Femur (tissue), 1 donor: ENCODE measurements around the gene CABP1.

Experiments
- DNase-seq: peaks from one replicate; pipeline ENCODE4 v3.0.0-alpha.2; 2017

Gene CABP1

DNA sequence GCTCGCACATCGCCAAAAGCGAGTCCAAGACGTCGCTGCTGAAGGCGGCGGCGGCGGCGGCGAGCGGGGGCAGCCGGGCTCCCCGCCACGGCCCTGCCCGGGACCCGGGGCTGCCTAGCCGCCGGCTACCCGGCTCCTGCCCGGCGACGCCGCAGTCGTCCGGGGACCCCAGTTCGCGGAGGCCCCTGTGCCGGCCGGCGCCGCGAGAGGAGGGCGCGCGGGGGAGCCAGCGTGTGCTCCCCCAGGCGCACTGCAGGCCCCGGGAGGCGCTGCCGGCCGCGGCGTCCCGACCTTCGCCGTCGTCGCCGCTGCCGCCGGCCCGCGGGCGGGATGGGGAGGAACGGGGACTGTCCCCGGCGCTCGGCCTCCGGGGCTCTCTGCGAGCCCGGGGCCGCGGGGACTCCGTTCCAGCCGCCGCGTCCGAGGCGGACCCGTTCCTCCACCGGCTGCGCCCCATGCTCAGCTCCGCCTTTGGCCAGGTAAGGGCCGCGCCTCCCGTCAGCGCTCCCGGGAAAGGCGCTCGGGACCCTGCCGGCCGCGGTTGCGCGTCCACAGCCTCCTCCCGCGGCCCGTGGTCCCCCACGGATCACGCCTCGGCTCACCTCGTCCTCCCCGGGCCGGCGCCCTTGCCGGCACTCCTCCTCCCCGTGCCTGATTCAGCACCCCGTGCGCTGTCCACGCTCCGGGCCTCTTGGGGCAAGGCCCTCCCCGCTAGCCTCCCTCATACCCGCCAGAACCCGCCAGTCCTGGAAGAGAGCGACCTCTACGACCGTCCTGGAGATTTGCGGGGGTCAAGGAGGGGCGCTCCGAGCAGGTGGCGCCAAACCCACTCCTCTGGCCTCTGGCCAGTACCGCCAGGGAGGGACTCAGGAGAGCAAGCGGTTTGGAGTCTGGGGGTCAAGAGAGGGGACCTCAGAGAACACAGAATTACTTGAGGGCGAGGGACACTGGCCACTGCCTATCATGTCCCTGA lies 721 bp downstream of the CABP1 start:
- DNase-seq = peak; percentile 71

DNA sequence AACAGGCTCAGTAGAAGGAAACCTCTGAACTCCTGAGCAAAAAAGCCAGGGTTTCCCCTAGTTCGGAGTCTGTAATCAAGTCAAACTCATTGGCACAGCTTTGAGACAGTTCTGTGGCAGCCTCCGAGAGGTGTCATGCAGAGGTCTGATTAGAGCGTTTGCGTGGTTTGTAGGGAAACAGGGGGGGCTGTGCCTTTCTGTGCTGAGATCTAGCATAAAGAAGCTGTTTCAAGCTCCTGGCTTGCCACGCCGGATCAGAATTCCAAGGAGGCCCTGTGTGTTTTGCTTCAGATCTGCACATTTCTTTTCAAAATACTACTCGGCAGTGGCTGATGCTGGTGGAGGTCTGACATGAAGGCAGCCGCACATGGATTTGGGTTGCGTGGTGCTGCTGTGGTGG lies 1.7 kb downstream of the CABP1 start:
- DNase-seq = no peak

DNA sequence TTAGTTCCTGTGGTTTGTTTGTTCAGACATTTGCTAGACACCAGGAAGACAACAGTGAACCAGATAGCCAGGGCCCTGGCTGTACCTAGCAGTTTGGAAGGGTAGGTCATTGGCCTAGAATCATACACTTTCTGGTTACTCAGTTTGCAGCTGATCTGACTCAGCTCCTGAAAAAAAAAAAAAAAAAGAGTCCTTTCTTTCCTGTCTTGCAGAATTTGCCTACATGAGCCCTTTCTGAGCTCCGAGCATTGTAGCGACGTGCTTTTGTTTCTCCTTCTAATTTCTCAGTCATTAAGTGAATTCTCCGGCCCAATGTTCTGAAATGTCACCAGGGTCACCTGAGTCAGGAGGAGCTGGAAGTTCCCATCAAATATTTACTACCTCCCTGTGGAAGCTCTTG lies 2.4 kb downstream of the CABP1 start:
- no peak for DNase-seq

DNA sequence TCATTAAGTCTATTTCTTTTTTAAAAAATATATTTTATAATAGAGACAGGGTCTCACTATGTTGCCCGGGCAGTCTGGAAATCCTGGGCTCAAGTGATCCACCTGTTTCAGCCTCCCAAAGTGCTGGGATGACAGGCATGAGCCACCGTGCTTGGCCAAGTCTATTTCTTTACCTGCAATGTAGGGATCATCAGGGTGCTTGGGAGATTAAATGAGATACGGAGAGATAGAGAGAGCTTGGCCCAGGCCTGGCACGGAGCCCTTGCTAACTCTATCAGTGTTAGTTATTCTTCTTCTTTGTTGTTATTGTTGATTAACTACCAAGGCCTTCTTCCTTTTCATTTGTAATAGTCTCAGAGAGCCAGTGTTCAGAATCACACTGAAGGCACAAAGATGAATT lies 3.1 kb downstream of the CABP1 start:
- no peak for DNase-seq

DNA sequence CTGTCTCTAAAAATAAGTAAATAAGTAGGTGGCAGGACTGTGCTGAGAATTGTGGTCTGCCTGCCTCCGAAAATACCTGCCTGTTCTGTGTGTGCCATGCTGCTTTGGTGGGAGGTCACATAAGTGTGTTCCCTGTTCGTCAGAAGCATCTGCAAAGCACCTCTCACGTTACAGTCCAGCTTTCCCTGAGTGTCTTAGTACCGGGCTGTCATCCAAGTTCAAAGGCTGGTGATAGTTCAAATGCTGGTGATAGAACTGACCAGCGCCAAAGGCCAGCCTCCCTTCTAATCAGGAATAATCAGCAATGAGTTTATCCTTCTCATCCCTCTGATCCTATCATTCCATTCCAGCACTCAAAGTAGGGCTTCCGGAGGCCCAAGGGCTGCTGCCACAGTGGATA lies 5.6 kb downstream of the CABP1 start:
- no peak for DNase-seq

DNA sequence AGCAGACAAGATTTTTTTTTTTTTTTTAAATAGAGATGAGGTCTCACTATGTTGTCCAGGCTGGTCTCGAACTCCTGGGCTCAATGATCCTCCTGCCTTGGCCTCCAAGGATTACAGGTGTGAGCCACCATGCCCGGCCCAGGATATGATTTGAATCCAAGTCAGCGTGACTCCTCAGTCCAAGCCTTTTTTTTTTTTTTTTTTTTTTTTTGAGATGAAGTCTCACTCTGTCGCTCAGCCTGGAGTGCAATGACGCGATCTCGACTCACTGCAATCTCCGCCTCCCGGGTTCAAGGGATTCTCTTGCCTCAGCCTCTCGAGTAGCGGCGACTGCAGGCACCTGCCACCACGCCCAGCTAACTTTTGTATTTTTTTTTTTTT lies 6.9 kb downstream of the CABP1 start:
- DNase-seq = no peak

DNA sequence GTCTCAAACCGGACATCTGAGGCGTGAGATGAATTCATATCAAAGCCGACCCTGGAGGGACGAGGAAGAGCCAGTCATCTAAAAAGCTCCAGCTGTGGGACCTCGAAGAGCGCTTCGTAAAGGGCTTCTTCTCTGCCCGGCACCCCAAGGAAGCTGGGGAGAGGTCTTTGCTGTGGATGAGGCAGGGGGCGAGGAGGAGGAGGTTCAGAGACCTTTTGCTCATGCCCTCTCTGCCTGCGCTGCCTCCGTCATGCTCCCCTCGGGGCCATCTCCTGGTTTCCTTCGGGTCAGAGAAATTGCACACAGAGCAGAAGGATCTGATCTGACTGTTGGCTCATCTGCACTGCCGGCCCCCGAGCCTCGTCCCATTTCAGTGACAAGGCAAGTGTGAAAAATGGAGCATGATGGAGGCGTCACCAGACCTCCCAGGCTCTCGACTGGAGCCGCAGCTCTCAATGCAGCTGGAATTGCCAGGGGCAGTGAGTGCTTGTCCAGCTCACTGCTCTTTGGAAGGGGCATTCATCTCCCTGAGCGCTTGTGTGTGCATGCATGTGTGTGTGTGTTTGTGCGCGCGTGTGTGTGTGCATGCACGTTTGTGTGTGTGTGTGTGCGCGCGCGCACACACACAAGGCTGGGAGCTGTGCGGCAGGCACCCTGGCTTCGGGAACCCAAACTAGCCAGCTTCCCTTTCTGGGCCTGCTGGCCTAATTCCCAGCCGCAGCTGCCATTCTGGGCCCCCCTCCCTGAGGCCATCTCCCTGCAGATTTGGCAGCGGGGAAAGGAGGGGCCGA lies 9.2 kb downstream of the CABP1 start:
- no peak for DNase-seq

DNA sequence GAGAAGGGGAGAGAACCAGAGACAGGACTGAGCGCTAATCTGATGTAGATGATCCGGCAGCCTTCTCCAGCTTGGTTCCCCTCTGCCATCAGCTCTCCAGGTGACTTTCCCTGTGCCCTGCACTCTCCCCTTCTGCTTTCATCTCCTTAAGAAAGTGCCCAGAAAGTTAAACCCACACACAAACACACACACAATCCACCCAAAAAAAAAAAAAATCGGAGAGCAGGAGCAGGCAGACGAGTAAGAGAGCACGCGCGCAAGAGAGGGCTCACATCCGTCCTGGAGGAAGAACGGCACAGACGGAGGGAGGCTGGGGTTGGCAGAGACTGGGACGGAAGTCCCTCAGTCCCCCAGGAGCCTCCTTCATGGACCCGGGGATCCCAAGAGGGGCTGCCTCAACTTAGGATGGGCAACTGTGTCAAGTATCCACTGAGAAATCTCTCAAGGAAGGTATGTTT lies 9.8 kb downstream of the CABP1 start:
- DNase-seq = no peak

DNA sequence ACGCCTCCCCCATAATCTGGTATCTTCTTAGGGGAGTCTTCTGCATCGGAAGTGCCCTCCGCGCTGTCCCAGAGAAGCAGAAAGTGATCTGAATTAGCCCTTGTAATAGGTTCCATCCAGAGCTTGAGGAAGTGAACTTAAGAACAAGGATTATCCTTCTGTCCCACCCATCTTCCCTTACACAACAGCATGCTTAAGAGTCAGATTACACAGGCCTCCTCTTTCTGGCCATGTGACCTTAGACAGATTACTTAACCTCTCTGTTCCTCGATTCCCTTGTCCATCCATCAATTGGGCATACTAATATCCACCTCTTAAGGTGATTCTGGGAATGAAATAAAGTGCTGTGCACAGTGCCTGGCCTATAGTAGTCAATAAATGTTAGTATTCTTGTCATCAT lies 11.4 kb downstream of the CABP1 start:
- no peak for DNase-seq

DNA sequence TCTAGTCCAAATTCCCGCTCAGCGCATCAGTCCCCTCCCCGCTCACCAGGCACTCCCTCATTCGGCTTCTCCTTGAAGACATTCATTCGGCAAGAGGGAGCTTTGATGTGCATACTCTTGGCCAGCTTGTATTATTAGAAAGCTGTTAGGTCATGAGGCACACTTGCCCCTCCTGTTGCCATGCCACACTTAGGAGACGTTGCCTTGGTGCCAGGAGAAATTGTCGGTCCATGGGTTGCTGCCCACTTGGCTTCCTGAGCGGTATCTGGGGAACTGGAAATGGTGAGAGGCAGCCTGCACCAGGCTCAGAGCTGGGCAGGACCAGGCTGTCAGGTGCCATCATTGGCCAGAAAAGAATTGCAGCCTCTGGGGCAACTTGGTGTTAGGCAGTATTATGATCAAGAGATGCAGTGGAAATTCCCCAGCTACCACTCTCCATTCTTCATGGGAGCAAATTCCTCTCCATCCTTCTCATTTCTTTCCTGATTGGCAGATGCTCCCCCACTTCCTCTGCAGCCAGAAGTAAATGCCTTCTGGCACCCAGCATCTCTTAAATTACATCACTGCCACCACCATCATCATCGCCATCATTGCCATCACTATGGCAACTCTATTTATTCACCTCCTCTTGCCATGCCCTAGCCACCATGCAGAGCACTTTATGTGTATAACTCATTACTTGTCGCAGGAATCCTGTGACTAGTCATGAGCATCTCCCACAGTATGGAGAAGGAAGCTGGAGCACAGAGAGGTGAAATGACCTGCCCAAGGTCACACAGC lies 12.4 kb downstream of the CABP1 start:
- DNase-seq = no peak

DNA sequence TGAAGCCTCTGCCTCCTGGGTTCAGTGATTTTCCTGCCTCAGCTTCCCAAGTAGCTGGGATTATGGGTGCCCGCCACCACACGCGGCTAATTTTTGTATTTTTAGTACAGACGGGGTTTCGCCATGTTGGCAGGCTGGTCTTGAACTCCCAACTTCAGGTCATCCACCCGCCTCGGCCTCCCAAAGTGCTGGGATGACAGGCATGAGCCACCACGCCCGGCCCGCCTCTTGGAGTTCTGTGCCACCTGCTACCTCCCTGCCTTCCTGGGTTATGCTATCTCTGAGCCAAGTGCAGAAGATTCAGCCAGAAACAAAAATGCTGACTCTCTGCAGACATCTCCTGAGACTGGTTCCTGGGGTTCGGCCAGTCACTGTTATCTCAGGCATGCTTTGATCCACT lies 13.2 kb downstream of the CABP1 start:
- DNase-seq = no peak

DNA sequence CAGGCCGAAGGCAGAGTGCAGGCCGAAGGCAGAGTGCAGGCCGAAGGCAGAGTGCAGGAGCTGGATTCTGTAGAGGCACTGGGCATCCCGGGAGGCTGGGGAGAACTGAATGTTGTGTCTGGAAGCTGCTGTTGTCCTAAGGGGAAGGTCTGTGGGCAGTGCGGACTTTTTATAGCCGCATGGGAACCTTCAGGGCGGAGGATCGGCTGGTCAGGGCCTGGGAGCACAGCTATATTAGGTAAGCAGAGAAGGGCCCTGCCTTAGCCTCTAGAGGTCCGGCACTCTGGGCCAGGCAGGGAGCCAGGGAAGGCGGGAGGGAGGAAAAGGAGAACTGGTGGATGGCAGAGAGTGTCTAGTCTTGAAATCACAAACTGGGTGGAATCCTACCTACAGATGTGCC lies 14.2 kb downstream of the CABP1 start:
- peak; percentile 63 for DNase-seq

DNA sequence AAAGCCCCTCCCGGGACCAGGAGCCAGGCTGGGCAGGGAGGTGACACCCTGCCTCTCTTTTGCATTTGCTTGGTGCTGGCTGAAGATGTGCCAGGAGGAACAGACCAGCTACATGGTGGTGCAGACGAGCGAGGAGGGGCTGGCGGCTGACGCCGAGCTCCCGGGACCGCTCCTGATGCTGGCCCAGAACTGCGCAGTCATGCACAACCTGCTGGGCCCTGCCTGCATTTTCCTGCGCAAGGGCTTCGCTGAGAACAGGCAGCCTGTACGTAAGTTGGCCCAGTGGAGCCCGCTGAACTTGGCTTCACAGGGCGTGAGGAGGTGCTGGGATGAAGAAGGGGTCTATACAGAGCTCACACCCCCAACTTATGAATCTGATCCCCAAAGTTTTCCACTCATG lies 15.6 kb downstream of the CABP1 start:
- DNase-seq = no peak

DNA sequence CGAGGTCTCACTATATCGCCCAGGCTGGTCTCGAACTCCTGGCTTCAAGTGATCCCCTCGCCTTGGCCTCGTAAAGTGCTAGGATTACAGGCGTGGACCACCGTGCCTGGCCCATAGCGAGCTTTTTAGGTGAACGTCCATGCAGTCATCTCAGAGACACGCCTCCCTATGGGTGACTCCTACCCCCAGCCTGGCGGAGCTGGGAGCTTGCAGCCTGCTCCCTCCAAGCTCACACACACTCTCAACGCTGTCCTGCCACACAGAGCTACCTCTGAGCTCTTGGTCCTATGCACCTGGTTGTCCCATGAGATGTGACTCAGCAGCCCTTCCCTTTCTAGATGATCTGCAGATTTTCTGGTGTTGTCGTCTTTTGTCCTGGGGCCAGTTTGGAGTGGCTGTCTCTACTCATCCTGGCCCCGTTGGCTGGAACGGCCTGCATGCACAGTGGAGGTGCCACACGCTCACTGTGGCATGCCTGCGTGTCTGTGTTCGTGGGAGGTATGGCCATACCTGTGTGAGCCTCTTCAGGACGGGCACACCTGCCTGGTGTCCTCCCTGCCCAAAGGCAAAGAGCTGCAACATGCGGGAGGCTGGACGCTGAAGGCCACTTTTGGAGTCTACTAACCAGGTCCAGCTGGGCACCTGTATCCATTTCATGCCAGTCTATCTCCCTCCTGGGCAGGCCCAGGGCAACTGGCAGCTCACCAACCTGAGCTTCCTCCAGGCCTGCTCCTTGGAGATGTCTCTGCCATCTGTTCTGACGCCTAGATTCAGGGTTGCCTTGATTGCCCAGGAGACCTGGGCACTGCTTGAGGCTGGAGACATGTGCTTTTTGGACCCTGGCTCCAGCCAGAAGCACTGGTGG lies 18.1 kb downstream of the CABP1 start:
- no peak for DNase-seq

DNA sequence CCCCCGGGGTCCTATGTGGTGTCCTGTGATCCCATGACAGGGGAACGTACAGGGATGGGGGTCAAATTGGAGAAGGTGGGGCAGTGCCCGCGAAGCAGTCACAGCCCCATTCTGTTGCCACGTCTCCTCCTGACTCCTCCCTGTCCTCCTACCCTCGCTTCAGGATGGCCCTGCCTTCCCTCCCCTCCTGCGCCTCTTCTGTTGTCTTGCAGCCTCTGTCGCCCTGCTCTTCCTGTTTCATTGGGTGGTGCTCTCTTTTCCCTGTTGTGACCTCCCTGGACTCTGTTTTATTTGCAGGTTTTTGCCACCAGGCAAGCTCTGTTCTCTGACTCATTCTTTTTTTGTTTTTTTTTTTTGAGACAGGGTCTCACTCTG lies 18.7 kb downstream of the CABP1 start:
- DNase-seq = no peak

DNA sequence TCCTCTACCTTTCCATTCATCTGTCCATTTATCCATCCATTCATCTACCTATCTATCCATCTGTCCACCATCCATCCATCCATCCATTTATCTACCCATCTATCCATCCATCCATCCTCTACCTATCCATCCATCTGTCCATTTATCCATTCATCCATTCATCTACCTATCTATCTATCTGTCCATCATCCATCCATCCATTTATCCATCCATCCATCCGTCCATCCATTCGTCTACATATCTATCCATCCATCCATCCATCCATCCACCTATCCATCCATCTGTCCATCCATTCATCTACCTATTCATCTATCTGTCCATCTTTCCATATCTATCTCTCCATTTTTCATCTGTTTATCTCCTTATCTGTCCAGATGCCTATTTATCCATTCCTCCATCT lies 21.0 kb downstream of the CABP1 start:
- no peak for DNase-seq

DNA sequence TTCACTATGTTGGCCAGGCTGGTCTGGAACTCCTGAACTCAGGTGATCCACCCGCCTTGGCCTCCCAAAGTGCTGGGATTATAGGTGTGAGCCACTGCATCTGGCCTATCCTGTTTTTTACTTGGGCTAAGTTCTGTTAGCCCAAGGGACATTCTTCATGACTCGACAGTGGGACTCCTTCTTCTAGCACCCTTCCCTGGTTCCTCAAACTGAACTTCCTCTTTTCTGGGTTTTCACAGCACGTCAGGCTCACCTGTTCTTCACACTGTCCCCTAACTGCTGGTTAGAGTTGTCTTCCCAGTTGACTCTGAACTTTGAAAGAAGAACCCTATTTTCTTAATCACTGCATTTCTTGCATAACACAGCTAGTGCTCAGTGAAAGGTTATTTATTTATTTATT lies 22.5 kb downstream of the CABP1 start:
- DNase-seq = no peak

DNA sequence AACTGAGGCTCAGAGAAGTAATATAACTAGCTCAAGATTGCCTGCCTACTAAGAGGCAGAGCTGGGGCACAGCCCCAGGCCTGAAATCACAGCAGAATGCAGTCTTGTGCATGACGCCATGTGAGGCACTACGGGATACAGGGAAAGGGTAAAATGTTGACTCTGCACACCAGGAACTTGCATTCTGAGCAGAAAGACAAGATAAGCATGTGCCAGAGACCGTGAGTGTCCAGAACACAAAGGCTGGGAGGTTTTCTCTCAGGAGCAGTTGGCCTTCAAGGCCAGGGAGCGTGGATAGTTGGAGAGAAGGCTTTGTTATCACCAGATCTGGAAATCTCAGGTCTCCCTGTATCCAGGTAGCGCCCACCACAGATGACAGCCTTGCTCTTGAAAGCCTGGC lies 23.3 kb downstream of the CABP1 start:
- DNase-seq = no peak

DNA sequence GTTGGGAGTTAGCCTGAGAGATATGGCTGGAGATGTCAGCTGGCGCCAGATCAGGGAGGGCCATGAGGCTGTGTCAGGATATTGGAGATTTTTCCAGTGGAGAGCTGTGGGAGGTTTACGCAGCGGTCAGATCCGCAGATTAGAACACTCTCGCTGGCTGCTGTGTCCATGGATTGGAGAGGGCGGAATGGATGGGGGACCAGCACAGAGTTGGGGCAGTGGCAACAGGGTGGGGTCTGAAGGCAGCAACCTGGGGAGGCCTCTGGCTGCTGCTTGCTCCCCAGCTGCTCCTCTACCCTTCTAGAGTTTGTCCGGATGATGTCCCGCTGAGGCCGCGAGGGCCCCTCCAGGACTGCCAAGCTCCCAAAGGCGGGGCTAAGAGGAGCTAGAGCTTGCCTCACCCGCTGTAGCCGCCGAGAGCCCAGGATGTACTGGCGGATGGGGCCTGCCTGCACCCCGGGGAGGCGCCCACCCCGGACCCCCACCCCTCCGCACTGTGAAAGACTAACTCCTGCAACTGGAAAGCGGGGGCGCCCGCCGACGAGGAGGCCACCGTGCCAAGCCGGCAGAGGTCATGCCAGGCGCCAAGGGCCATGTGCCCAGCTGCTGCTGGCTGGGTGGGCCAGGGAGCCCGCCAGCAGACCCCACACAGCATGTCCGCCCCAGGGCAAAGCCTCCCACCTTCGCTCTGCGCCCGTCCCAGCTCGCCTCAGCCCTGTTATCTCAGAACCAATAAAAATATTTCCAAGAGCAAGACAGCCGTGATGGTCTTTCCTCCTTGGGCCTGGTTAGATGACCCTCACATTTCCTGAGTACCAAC lies 26.4 kb downstream of the CABP1 start:
- DNase-seq = peak; percentile 46

DNA sequence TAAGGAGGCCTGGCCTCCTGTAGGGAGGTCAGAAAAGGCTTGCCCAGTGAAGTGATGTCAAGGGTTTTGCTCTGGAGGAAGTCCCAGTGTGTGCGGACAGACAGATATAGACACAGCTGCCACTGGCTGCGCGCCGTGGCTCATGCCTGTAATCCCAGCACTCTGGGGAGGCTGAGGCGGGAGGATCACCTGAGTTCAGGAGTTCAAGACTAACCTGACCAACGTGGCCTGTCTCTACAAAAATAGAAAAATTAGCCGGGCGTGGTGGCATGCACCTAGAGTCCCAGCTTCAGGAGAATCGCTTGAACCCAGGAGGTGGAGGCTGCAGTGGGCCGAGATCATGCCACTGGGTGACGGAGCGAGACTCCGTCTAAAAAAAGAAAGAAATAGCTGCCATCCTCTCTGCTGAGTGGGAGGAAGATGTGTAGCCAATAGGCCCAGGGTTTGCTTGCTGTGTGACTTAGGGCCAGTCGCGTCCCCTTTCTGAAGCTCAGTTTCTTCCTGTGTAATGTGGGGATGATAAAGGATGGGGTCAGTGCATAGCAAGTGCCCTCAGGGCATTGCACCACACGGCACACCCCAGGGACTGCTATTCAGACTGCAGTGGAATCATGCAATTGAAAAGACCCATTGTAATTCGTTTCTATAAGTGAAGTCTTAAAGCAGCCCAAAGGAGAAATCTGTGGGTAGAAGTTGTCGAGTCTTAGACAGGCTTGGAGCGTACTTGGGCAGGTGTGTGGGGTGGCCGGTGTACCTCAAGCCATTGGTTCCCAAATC lies 27.9 kb downstream of the CABP1 start:
- DNase-seq = no peak
